Measurements from ENCODE around the gene RBM3.

GRCh38 chrX:48597353-48598264 lies 23.3 kb downstream of the RBM3 start, which contains the start of gene WDR13:
- TF ChIP-seq, protein P1, sequence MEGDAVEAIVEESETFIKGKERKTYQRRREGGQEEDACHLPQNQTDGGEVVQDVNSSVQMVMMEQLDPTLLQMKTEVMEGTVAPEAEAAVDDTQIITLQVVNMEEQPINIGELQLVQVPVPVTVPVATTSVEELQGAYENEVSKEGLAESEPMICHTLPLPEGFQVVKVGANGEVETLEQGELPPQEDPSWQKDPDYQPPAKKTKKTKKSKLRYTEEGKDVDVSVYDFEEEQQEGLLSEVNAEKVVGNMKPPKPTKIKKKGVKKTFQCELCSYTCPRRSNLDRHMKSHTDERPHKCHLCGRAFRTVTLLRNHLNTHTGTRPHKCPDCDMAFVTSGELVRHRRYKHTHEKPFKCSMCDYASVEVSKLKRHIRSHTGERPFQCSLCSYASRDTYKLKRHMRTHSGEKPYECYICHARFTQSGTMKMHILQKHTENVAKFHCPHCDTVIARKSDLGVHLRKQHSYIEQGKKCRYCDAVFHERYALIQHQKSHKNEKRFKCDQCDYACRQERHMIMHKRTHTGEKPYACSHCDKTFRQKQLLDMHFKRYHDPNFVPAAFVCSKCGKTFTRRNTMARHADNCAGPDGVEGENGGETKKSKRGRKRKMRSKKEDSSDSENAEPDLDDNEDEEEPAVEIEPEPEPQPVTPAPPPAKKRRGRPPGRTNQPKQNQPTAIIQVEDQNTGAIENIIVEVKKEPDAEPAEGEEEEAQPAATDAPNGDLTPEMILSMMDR (IDR thresholded peaks at IDR 0.05; ENCODE audit: poor library complexity): no peak
- TF ChIP-seq EZH2phosphoT487 (IDR thresholded peaks at IDR 0.05; ENCODE audit: low read depth, severe bottlenecking, unreplicated experiment): no peak
